GM19328 (cell line): Measurements from ENCODE around the gene TNRC6C.
"Not testable (repeated sequence)": the region's sequence is repeated elsewhere in the genome, so short reads cannot be mapped to it uniquely, and the experiment has no call there.

Experiments
- ATAC-seq: cut with Tn5 transposase; IDR thresholded peaks from one replicate; pipeline ENCODE4 v1.9.1; 2021; ENCODE audit warnings: mild to moderate bottlenecking, moderate library complexity; ENCODE audit not compliant: unreplicated experiment

TNRC6C gene

GRCh38 chr17:78075545-78075944 is 117.0 kb downstream of the TNRC6C start:
- no peak for ATAC-seq

GRCh38 chr17:78079253-78079652 is 120.8 kb downstream of the TNRC6C start:
- no peak for ATAC-seq

GRCh38 chr17:78081551-78081950 is 123.0 kb downstream of the TNRC6C start:
- ATAC-seq = no peak

GRCh38 chr17:78082355-78082872 is 123.9 kb downstream of the TNRC6C start:
- ATAC-seq = not testable (repeated sequence)

GRCh38 chr17:78082988-78083387 is 124.5 kb downstream of the TNRC6C start:
- ATAC-seq = no peak

- ATAC-seq = no peak
These were observed 128.2 kb downstream of the TNRC6C start for GRCh38 chr17:78086740-78087139.

GRCh38 chr17:78088529-78088928 is 130.0 kb downstream of the TNRC6C start:
- no peak for ATAC-seq

- ATAC-seq = no peak
These were observed 131.2 kb downstream of the TNRC6C start for GRCh38 chr17:78089576-78090281.

GRCh38 chr17:78092794-78093324 is 134.4 kb downstream of the TNRC6C start:
- ATAC-seq = no peak

- ATAC-seq = no peak
These were observed 136.5 kb downstream of the TNRC6C start for GRCh38 chr17:78095035-78095434.

GRCh38 chr17:78096093-78096492 is 137.6 kb downstream of the TNRC6C start:
- no peak for ATAC-seq

GRCh38 chr17:78101112-78101511 is 142.6 kb downstream of the TNRC6C start:
- ATAC-seq = no peak

- ATAC-seq = no peak
These were observed 143.0 kb downstream of the TNRC6C start for GRCh38 chr17:78101542-78101941.

- ATAC-seq = no peak
These were observed 144.8 kb downstream of the TNRC6C start for GRCh38 chr17:78103311-78103710.

- no peak for ATAC-seq
These were observed 146.0 kb downstream of the TNRC6C start for GRCh38 chr17:78104540-78104941.

GRCh38 chr17:78105101-78105500 is 146.6 kb downstream of the TNRC6C start:
- ATAC-seq = no peak

- no peak for ATAC-seq
These were observed 147.0 kb downstream of the TNRC6C start for GRCh38 chr17:78105551-78105950.

- ATAC-seq = no peak
These were observed 147.7 kb downstream of the TNRC6C start for GRCh38 chr17:78106211-78106610.

- ATAC-seq = no peak
These were observed 149.0 kb downstream of the TNRC6C start for GRCh38 chr17:78107457-78107856.

GRCh38 chr17:78107976-78108725 is 149.6 kb downstream of the TNRC6C start:
- no peak for ATAC-seq

- ATAC-seq = no peak
These were observed 150.4 kb downstream of the TNRC6C start for GRCh38 chr17:78108726-78109488.
